GM19467 (cell line): ENCODE results near the gene SKAP2.

Experiments
- ATAC-seq: cut with Tn5 transposase; IDR thresholded peaks from one replicate; pipeline ENCODE4 v1.9.1; 2021; ENCODE audit warnings: mild to moderate bottlenecking, moderate library complexity; ENCODE audit not compliant: unreplicated experiment

Gene SKAP2

DNA sequence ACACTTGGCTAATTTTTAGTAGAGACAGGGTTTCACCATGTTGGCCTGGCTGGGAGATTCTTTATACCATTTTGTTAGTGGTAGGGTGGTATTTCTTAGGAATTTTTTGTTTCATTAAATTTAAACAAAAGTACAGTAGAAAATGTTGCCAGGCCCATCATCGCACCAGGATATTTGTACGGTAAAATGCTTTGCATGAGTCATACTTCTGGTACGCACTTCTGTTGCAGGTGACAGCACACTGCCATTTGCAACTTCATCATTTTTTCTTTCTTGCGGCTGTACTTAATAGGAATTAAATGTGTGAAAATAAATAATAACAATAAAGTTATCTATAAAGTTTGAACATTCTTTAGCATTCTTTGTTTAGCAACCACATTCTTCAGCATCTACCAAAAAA lies 195.6 kb downstream of the SKAP2 start:
- ATAC-seq = no peak

GRCh38 chr7:26667514-26668133 lies 196.8 kb downstream of the SKAP2 start:
- peak; percentile 52 for ATAC-seq

DNA sequence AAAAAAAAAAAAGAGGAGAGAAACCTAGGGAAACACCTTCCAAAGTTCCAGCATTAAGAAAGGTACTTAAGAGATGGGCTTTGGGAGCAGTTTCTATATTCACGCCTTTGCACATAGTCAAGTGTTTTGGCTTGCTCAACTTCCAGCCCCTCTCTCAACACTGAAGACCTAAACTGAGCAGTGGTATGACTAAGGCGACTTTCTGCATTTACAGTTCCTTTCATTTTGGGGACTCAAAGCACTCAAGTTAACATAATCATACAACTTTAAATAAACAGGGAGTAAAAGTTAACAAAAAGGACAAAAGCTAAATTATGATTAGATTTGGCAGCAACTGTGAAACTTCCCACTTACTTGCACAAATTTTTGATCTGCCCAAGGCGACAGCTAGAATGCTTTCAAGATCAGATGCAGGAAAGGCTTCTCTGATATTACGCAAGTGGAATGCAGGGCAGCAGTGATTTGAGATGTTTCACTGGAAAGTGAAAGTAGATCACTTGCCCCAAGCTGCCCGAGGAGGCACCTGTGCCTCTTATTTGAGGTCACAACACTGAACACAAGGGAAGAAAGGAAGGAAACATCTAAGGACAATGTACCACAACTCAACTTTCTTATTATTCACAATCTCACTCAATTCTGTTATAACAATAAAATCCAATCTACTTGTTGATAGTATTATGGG lies 199.5 kb downstream of the SKAP2 start:
- ATAC-seq = no peak

GRCh38 chr7:26664274-26664673 lies 200.1 kb downstream of the SKAP2 start:
- ATAC-seq = no peak

GRCh38 chr7:26663874-26664273 lies 200.5 kb downstream of the SKAP2 start:
- no peak for ATAC-seq

GRCh38 chr7:26662646-26663045 lies 201.7 kb downstream of the SKAP2 start:
- ATAC-seq = no peak

GRCh38 chr7:26659121-26659520 lies 205.3 kb downstream of the SKAP2 start:
- no peak for ATAC-seq

DNA sequence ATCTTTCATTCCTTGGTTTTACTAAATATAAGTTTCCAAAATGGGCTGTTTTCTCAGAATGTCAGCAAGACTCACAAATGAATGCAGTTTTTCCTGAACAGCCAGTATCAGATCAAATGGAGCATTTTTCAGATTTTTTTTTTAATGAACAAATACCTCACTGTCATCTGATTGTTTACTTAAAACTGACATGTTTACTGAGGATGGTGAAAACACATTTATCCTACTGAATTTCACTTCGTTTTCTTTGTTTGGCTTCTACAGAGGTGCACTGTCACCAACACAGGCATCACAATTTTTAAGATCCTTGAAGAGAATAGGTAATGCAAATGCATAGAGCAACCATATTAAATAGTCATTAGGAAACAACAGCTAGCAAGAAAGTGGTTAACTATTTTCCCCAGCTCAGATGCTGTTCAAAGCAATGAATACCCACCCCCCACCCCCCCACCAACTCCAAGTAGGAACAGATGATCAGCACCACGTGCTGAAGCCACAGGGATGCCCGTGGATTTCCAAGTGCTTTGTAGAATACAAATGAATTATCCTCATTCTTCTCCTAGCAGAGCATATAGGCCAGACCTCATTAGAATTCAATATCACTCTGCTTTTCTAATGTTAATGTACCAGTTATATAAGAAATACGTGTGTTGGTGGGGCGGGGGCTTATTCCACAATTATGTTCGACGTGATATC lies 205.9 kb downstream of the SKAP2 start:
- no peak for ATAC-seq

DNA sequence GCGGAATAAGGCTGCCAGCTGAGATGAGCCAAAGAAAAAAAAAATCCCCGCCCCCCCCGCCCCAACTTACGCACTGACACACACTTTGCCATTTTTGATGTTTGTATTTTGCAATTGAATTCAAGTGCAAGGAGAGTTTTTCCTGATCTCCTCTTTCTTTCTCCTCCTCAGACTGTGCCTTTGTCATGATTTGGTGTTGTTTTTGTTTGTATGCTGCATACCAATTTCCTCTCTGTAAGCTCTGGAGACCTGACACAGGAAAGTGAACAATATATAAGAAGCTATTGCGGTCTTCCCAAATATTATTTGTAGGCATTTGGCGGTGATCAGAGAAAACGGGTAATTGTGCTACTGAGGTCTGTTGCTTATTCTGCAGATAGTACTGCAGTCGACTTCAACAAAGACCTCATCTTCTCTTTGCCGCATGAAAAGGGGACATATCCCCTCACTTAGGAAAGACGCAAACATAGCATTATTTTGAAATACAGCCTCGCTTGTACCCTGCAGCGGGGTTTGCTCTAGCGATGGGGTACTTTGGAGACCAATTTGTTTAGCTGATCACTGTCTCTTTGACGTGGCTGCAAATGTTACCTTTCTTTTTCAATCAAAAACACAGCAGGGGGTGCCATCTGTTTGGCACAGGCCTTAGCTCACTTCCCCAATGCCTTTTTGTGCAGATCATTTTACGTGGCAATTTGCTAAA lies 206.6 kb downstream of the SKAP2 start:
- ATAC-seq = no peak

DNA sequence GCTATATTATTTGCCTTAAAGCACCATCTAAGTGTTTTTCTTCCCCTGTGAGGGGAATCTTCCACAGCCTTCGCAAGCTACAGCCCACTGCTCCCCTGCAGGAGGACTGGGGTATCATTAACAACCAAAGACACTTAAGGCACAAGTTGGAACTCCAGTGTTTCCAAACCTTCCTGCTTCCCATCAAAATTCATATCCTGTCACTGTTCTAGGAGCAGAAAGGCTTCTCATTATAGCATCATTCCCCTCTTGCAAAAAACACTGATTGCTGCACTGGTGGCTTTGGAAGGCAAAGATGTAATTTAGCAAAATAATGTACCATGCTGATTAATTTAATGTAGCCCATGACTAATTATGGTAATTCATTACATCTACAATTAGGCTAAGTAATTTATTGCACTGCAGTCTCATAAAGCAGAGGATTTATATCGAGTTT lies 207.2 kb downstream of the SKAP2 start:
- no peak for ATAC-seq

DNA sequence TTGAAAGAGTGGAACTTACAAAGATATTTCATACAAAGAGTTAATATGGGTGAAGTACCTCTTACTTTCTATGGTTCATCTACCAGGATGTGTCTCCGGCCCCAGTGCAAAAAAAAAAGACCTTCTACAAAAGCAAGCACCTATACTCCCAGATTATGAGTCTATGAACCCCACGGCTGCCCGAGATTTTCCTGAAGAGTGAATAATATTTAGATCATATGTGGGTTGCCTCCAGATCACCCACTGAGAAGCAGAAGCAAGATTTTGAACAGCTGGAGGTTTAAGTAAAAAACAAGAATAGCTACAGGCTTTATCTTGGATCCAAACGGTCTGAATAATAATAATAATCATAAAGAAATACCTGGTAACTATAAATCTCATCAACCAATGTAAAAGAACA lies 207.7 kb downstream of the SKAP2 start:
- ATAC-seq = no peak

- no peak for ATAC-seq
Observed at GRCh38 chr7:26655781-26656180, 208.6 kb downstream of the SKAP2 start.

DNA sequence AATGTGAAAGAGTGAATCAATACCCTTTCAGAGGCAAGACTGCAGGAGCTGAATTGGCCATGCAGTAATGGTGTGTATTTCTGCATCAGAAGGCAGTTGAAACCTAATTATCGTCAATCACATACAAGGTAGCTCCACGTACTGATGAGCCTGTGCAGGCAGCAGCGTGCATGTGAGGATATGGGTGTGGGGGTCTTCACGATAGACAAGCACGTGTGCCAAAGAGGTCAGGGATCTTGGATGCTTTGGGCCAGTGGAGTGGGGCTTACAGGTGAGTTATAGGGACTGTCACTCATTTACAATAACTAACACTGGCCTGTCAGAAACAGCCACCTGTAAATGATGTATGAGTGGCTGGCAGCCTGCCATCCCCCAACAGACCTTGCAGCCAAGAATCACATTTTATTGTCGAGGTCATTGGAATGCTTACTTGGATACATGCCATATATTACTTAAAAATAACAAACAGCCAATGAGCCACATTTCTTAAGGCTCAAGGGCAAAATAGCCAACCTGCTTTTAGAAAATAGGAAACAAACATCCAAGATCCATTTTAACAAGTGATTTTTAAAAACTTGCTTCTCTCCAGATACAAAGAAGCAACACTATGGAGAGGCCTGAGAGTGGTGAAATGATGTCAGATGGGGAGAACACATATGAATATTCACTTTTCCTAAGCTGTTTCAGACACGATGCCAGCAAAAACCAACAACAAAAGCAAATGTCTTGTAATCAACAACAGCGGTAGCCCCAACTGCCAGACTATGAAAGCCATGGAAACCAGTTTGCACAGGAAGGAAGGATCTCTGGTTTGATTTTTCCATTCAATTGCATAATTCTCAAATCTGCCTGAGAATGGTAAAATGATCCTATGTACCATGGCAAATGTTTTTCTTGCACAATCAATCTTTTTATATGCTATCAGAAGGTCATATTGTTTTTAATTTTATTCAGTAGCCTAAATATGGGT lies 210.7 kb downstream of the SKAP2 start:
- ATAC-seq = no peak

DNA sequence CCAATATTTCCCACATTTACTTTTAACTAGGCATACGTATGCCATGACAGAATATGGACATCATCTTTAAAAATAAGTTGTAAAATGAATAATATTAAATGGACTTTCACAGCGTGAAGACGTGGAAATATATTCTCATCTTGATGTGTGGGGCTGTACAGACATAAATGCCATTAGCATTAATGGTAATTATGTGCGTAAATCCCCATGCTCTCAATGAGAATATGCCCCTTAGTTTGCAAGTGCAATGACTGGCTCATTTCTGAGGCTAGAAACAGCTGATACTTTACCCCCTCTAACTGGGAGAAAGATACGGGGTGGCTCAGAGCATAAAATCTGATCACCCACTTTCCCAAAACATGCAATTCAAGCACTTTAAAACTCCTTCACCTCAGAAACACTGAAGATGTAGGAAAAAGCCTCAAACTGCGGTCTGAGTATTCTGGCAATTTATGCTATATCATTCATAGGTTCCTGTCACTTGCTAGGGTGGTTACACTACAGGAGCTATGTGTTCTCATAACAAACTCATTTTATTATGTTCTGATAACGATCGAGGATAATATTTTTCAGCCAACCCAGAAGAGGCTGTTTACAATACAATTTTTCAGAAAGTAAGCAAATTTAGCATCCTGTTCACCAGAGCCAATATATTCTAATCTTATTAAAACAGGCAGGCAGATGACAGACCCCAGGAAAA lies 211.8 kb downstream of the SKAP2 start:
- no peak for ATAC-seq

GRCh38 chr7:26650103-26650502 lies 214.3 kb downstream of the SKAP2 start:
- ATAC-seq = no peak

DNA sequence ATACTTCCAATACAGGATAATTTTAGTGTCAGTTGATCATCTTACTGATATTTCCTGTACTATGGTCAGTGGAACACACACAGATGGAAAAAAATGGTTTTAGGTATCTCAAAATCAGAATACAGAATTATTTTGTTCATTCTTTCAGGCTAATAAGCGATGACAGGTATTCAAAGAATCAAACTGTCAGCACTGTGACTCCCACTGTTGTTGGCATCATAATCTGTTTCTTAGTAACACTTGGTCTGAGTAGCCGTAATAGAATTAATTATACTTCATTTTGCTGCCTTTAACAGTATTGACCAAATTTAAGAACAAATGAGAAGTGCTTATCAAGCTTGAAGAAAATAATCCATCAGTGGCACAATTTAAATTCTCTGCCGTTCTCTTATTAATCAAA lies 215.0 kb downstream of the SKAP2 start:
- no peak for ATAC-seq

- no peak for ATAC-seq
Observed at GRCh38 chr7:26648554-26648953, 215.8 kb downstream of the SKAP2 start.

- no peak for ATAC-seq
Observed at GRCh38 chr7:26646336-26647048, 217.9 kb downstream of the SKAP2 start.

DNA sequence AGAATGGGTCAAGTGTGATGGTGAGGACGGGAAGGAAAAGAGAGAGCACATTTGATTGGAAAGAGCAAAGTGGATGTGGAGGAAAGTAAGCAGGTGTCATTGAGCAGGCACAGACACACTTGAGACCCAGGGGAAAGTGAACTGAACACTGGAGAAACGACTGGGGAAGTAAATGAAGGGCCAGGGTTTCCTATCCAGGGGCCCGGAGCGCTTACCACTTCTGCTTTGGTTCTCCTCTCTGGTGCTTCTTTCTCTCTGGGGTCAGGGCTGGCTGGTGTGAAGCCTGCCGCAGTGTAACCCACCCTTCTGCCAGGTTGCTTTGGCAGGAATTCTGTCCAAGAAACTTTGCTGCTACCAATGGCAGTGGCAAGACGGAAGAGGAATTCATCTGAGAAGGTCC lies 219.3 kb downstream of the SKAP2 start:
- no peak for ATAC-seq
